Activated effector memory CD4-positive, alpha-beta T cell treated with Interleukin-2 at 50 U/mL for 16 hours (primary cell): Measurements from ENCODE around the gene DNAI4.
"Not testable (repeated sequence)": the region's sequence is repeated elsewhere in the genome, so short reads cannot be mapped to it uniquely, and the experiment has no call there.

Source experiments
- DNase-seq: peaks from one replicate; pipeline ENCODE4 v3.0.0-alpha.2; 2020

Gene DNAI4

DNA sequence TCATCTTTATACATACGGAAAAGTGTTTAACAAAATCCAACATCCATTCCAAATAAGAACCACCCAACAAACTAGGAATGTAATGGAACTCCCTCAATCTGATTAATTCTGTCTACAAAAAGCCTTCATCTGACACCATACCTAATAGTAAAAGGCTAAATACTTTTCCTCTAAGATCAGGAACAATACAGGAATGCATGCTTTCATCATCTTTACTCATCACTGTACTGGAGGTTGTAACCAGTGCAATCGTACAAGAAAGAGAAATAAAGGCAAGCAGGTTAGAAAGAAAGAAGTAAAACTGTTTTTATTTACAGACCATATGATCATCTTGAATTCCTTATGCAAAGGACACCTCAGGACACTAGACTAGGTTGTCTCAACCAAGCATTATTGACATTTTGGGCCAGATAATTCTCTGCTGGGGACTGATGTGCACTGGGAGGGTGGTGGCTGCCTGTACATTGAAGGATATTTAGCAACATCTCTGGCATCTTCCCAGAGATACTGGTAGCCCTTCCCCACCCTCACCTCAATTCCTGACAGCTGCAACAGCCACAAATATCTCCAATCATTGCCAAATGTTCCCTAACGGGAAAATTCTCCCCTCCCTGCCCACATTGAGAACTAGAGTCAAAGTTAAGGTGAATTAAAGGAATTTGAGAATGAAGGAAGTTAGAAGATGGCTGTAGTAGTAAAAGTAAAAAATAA is 93.0 kb downstream of the DNAI4 start:
- no peak for DNase-seq

GRCh38 chr1:66824771-66825170 is 99.9 kb downstream of the DNAI4 start:
- no peak for DNase-seq

GRCh38 chr1:66809736-66810326 is 114.8 kb downstream of the DNAI4 start:
- DNase-seq, result no peak

GRCh38 chr1:66809245-66809644 is 115.4 kb downstream of the DNAI4 start:
- no peak for DNase-seq

DNA sequence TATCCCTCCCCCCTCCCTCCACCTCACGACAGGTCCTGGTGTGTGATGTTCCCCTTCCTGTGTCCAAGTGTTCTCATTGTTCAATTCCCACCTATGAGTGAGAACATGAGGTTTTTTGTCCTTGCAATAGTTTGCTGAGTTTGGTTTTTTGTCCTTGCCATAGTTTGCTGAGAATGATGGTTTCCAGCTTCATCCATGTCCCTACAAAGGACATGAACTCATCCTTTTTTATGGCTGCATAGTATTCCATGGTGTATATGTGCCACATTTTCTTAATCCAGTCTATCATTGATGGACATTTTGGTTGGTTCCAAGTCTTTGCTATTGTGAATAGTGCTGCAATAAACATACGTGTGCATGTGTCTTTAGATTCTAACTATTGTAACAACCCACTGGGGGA is 128.8 kb downstream of the DNAI4 start:
- not testable (repeated sequence) for DNase-seq

- no peak for DNase-seq
Measured at GRCh38 chr1:66791621-66792610, 132.7 kb downstream of the DNAI4 start.

DNA sequence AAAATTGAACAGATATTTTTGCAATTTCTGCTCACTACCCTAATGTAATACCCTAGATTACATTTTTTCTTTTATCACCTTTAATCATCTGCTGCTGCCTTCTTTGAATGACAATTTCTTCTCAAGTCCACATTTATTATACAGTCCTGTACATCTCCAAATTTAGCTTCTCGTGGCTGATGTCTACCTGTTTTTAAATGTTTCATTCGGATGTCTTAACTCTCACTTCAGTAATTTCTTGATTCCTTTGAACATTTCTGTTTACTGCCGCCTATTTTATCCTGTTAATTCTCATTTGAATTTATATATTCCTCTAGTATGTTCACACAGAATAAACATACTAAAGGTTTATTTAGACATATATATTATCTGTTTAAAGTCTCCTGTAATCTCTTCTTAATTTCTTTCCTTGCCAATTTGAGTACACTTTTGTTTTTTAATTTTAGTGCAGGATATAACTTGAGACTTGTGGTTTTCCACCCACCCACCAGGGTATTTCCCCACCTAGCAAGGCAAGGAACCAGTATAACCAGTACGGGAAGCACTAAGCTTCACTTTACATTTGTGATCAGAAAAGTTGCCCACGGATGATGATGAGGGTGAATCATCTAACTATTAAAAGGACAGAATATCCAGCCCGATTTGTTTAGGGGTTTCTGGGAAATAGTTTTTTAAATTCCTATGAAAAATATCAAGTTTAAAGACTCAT is 136.3 kb downstream of the DNAI4 start:
- no peak for DNase-seq

DNA sequence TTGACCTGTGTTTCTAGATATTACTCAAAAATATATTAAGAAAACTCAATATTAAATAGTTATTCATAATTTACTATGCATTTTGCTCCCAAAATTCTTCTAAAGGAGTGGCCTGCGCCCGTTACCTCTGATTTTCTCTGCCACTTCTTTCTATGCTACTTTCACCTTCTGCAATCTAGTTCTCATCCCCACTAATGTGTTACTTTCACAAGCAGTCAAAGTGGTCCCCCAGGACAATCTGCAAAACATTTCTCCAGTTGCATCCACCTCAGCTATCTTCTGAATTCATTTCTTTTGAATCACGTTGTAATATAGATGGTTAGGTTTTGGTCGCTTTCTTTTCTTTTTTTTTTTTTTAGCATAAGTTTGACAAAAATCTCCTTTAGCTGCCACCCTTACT is 137.0 kb downstream of the DNAI4 start:
- DNase-seq, result no peak

- not testable (repeated sequence) for DNase-seq
Measured at GRCh38 chr1:66785800-66786199, 138.9 kb downstream of the DNAI4 start.

DNA sequence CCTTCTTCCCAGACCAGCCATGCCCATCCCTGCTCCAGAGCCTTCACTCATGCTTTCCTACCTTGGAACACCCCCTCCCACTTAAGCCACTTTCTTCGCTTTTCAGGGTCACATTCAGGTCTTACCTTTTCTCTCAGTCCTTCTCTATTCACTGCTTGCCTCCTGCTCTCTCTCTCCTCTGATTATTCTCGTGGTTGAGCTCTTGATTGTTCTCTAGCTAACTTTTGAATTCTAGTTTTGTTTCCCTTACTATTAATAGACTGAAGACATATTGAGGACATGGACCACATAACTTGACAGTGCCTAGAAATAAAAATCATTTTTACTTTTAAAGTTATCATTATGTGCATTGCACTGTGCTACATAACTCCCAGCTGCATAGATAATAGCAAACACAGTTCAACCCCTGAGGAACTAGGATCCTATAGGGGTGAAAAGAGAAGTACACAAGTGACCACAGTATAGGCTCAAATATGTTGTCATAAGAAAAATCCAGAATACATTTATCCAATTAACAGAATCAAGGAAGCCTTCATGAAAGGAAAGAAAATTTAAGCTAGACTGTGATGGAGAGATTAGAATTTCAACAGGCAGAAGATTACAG is 145.1 kb downstream of the DNAI4 start:
- no peak for DNase-seq

- no peak for DNase-seq
Measured at GRCh38 chr1:66778969-66779368, 145.7 kb downstream of the DNAI4 start.

DNA sequence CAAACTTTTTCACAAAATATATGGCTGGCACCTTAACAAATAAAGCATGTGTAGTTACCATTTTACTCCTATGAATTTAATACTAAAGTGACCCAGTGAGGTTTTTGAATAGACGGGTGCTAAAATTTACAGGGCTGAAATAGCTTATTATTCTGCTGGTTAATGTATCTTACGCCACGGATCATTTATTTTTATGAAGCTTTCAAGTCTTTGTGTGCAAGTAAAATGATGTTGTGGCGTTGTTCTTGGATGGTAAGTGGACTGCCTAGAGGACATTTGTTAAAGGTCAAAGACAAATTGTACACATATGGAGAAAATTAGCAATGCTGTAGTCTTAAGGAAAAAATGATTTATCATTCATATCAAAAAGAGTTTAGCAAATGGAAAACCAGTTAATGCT is 146.4 kb downstream of the DNAI4 start:
- no peak for DNase-seq

DNA sequence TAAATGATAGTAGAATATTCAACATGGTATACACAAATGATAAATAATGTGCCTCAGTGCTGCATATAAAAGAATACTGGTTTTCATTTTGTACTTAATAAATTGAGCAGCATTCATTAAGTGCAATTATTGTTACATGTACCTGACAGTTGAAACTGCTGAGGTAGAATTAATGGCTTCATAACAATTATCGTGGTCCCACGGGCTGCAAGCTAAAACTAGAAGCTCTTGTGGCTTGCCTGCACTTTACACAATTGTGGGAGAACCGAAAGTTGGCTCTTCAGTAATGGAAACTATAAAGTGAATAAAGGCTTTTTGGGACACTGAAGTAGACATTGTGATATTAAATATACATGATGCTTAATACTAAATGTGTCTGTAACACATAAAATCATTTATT is 146.8 kb downstream of the DNAI4 start:
- DNase-seq, result no peak

DNA sequence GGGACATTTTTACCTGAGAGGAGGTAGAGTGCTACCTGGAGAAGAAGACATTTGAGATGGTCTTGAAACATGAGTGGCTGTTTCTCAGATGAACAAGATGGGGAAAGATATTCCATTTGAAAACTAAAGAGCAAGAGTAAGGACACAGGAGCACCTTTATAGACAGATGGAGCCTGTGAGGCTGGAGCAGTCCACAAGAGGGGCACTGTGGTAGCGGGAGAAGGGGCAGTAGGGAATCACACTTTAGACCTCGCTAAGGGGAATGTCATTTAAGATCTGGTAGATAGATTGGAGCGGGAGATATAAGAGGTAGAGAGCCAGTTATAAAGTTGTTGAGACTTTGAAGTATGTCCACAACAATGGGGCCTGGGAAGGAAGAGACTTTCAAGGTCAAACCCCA is 149.0 kb downstream of the DNAI4 start:
- no peak for DNase-seq

GRCh38 chr1:66774438-66774837 is 150.2 kb downstream of the DNAI4 start:
- no peak for DNase-seq

DNA sequence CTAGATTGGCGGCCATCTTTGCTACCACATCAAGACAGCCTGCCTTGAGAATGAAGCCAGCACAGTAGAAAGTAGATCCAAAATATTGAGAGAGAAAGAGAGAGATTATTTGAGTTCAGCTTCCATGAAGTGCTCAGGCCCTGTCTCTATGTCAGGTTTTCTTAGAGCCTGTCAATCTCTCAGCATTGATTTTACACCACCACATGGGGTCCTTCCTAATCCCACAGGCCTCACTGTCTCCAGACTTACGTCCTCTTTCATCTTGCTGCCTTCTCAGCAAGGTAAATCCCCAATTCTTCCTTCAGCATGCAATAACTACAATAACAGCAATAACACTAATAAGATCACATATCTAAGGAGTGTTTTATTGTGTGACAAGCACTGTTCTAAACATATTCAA is 151.4 kb downstream of the DNAI4 start:
- DNase-seq, result no peak

DNA sequence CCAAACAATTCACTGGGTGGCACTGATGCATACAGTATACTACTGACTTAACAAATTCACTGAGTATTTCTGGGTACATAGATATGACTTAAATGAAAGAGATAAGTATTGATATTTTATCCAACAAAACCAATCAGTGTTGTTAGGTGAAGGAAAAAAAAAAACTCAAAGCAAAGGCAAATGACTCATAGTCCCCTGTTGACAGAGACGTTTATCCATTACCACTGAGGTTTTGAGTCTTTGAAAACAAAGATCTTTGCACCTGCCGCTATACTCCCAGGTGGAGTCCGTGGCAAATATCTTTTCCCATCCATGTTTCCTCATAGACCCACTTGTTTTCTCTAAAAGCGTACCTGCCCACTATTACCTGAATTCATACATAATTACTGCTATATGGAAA is 154.0 kb downstream of the DNAI4 start:
- DNase-seq, result no peak

- no peak for DNase-seq
Measured at GRCh38 chr1:66770240-66770639, 154.4 kb downstream of the DNAI4 start.

DNA sequence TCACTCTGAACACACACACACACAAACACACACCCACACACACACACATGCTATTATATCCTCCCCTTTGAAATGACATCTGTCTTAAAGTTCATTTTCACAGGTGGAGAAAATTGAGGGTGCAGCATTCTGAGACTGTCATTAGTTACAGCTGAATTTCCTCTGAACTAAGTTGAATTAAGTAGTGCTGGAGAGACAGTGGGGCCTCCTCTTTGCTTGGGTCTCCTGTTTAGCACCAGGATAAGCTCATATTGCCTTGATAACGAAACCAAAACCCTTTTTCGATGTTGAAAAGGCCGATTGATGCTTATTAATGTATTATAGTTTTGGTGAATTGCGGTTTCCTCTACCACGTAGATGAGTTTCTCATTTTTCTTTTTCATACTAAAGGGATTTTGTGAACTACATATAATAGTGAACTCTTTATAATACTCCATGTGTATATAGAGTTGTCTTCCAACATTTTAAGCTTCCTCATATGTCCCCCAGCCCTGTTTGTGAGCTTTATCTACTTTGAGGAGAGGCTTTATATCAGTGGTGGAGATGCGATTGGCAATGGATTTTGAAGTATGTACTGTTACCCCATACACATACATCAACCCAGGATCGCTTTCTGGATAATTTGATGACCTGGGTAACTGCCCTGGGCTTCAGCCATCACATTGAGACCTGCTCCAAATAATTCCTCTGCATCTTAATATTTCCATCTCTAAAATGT is 155.0 kb downstream of the DNAI4 start:
- DNase-seq, result no peak

DNA sequence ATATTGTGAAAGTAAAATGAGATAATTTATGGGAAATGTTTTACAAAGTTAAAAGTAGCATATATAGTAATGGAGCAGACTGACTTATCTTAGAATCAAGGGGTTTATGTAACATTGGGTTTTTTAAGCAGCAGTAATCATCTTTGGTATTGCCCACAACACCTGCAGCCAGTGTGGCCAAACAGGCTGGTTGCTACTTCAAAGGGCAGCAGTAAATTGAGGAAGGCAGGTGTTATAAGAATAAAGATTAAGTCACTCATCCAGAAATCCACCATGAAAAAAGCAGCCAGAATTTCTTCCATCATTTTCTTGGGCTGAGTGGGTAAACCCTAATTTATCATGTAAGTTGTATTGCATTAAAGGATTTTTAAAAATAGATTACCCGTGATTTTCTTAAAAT is 155.7 kb downstream of the DNAI4 start:
- no peak for DNase-seq

DNA sequence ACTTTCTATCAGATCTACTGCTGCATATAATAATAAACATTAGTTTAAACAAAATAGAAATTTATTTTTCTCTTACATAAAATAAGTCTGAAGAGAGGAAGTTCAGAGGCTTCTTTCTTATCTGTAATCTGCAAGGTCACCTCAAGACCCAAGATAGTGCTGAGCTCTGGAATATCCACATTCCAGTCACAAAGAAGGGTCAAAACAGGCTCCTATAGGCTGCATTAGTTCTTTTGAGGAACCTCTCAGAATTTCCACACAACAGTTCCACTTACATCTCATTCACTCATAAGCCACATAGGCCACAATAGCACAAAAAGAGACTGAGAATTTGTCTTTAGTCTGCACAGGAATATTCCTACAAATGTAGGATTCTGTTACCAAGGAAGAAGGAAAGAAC is 157.0 kb downstream of the DNAI4 start:
- DNase-seq, result no peak

- no peak for DNase-seq
Measured at GRCh38 chr1:66764994-66765578, 159.6 kb downstream of the DNAI4 start.
